Brain microvascular endothelial cell (primary cell): ENCODE data around the gene BPIFA3.
A peak's percentile ranks its signal among the peaks of the same experiment; 100 is the strongest.

Experiments used
- DNase-seq: peaks from one replicate; pipeline ENCODE4 v3.0.0-alpha.2; 2020
- H3K27ac ChIP-seq: fragments of 250-450 bp; sonication (Bioruptor Pico); 2 replicates; pipeline ENCODE4 v1.5.1; 2020; ENCODE audit warnings: mild to moderate bottlenecking, moderate library complexity
- H3K27me3 ChIP-seq: fragments of 250-450 bp; sonication (Bioruptor Pico); replicated peaks from 2 replicates; pipeline ENCODE4 v1.5.1; 2020; ENCODE audit warnings: mild to moderate bottlenecking
- H3K36me3 ChIP-seq: fragments of 250-450 bp; sonication (Bioruptor Pico); replicated peaks from 2 replicates; pipeline ENCODE4 v1.5.1; 2020; ENCODE audit warnings: mild to moderate bottlenecking
- H3K4me3 ChIP-seq: 2 replicates; pipeline ENCODE4 v1.5.1; 2011; ENCODE audit warnings: low read depth, mild to moderate bottlenecking, control low read depth, low read length, moderate library complexity
- in situ Hi-C: cut with HindIII; loops from 2 replicates; pipeline ENCODE4 v1.10.0; 2017; ENCODE audit warnings: low sequenced_read_pairs, low pct_ligation_motif_present
- TF ChIP-seq, protein P1 (sequence below): IDR thresholded peaks from 2 replicates; pipeline ENCODE4 v1.5.1; 2011; ENCODE audit warnings: low read depth, mild to moderate bottlenecking, moderate library complexity, low read length, control low read depth, inconsistent platforms; ENCODE audit errors: missing control alignments

The BPIFA3 gene

DNA sequence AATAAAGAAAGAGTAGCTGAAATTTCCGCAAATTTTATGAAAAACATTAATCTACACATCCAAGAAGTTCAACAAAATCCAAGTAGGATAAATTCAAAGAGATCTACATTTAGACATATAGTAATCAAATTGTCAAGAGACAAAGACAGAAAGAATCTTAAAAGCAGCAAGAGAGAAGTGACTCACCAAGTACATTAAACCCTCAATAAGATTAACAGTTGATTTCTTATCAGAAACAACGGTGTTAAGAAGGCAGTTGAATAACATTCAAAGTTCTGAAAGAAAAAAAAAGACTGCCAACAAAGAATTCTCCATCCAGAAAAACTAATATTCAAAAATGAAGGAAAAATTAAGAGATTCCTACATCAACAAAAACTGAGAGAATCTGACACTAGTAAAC lies 37.9 kb downstream of the BPIFA3 start:
- in situ Hi-C loops, result no loop called here
- H3K4me3 ChIP-seq, result no peak overlapping the region
- no peaks in the 10 kb centered on the region for H3K36me3 ChIP-seq
- no peak for DNase-seq
- no peaks in the 10 kb centered on the region for H3K27me3 ChIP-seq
- TF ChIP-seq, protein P1, sequence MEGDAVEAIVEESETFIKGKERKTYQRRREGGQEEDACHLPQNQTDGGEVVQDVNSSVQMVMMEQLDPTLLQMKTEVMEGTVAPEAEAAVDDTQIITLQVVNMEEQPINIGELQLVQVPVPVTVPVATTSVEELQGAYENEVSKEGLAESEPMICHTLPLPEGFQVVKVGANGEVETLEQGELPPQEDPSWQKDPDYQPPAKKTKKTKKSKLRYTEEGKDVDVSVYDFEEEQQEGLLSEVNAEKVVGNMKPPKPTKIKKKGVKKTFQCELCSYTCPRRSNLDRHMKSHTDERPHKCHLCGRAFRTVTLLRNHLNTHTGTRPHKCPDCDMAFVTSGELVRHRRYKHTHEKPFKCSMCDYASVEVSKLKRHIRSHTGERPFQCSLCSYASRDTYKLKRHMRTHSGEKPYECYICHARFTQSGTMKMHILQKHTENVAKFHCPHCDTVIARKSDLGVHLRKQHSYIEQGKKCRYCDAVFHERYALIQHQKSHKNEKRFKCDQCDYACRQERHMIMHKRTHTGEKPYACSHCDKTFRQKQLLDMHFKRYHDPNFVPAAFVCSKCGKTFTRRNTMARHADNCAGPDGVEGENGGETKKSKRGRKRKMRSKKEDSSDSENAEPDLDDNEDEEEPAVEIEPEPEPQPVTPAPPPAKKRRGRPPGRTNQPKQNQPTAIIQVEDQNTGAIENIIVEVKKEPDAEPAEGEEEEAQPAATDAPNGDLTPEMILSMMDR, result no peak
- no peak overlapping the region for H3K27ac ChIP-seq

DNA sequence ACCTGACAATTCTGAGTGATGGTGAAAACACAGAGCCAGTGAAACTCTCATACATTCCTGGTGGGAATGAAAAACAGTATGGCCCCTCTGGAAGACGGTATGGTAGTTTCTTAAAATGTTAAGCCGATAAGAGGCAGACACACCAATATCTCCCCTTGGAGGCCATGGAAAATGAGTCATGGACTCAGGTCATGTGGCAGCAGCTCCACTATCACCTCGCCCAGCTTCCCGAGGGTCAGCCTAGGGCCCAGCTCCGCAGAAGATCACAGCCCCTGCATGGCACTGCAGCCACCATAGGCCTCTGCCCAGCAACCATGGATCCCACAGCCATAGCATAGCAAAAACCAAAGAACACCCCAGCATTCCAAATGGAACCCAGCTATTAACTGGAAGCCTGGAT lies 40.1 kb downstream of the BPIFA3 start:
- H3K36me3 ChIP-seq, result no peaks in the 10 kb centered on the region
- H3K27ac ChIP-seq, result no peak overlapping the region
- H3K27me3 ChIP-seq, result no peaks in the 10 kb centered on the region
- TF ChIP-seq, protein P1, result no peak
- in situ Hi-C loops, result no loop called here
- H3K4me3 ChIP-seq, result no peak overlapping the region
- DNase-seq, result no peak

DNA sequence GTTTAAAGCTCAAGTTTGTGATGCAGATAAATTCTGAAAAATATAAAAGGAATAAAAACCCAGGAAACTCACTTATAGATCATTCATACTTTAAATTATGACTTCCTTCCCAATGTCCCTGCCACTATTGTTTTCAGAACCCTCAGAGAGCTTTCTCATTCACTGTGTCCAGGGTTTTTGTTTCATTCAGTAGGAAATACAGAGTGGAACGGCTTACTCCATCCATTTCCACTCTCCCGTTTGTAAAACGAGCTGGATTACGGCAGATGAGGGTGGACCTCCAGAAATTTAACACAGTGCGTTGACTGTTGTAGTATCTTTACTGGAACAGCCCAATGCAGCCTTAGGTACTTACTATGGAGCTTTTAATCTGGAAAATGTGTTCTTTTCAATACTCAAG lies 42.2 kb downstream of the BPIFA3 start:
- in situ Hi-C loops, result no loop called here
- no peak for DNase-seq
- TF ChIP-seq, protein P1, result no peak

DNA sequence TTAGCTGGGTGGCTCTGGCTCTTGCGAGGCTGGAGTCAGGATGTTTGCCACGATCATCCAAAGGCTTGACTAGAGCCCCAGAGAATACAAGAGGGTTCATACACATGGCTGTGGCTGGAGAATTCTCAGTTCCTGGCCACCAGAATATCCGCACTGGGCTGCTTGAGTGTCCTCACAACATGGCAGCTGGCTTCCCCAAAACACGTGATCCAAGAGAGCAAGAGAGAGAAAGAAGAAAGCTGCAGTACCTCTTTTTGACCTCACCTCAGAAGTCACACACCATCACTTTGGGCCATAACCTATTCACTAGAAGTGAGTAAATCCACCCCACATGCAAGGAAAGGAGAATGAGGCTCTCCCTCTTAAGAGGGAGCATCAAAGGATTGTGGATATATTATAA lies 44.3 kb downstream of the BPIFA3 start:
- in situ Hi-C loops, result no loop called here
- DNase-seq, result no peak
- TF ChIP-seq, protein P1, result no peak
- no peak overlapping the region for H3K27ac ChIP-seq
- H3K36me3 ChIP-seq, result no peaks in the 10 kb centered on the region
- H3K27me3 ChIP-seq, result no peaks in the 10 kb centered on the region
- H3K4me3 ChIP-seq, result no peak overlapping the region

More for the DNA sequence above, 42.2 kb downstream of the BPIFA3 start:
- Histone ChIP-seq H3K27ac (no peak overlapping the region), H3K4me3 (no peak overlapping the region), H3K27me3 (no peaks in the 10 kb centered on the region), H3K36me3 (no peaks in the 10 kb centered on the region)

DNA sequence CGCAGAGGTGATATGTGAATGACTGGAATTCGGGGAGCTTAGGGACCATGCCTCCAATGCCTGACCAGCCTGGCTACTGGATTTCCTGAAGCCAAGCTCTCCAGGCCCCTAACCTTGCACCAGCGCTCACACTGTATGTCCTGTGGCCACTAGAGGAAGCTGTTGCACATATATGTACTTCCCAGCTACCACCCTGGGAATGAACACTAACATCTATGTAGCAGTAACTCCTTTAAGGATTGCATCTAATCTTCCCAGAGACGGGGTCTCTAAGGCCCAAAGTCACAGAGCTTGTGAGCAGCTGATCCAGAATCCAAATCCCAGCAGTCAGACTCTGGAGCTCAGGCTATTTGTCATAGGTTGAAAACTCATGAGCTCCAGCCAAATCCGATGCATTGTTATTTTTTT lies 45.5 kb downstream of the BPIFA3 start:
- in situ Hi-C loops, result no loop called here
- no peak overlapping the region for H3K27ac ChIP-seq
- no peak overlapping the region for H3K4me3 ChIP-seq
- peak; percentile 52 for DNase-seq
- no peaks in the 10 kb centered on the region for H3K27me3 ChIP-seq
- TF ChIP-seq, protein P1, result peak; percentile 80
- no peaks in the 10 kb centered on the region for H3K36me3 ChIP-seq

DNA sequence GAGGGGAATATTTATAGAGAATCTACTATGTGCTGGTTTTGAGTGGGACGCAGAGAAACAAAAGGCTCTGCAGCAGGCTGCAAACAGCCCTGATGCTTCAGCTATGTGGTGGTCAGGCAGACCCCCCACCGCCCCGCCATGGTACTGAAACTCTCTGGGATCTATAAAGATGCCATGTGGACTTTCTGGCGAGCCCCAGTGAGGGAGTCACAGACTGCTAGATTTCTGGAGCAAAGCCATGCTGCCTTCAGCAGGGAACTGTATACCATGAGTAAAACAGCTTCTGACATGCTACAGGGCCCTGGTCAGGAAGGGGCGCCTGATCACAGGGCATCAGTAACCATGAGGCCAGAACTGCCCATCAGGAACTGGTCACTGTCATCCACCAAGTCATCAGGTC lies 46.6 kb downstream of the BPIFA3 start:
- Histone ChIP-seq H3K4me3 (no peak overlapping the region), H3K27ac (no peak overlapping the region), H3K36me3 (no peaks in the 10 kb centered on the region), H3K27me3 (no peaks in the 10 kb centered on the region)
- TF ChIP-seq, protein P1, result no peak
- in situ Hi-C loops, result no loop called here
- no peak for DNase-seq
